Keratinocyte (primary cell): ENCODE measurements around the gene TSPEAR. TPM values are rescaled to one million over a fixed set of nuclear protein-coding genes. Genes with fewer than 3 reads are reported as not detected.

Experiments used
- DNase-seq: peaks from one replicate; pipeline ENCODE4 v3.0.0-alpha.2; 2011; ENCODE audit warnings: low read depth, missing footprints, low spot score
- FAIRE-seq: peaks from 2 replicates; lab custom pipeline; 2011; peaks lifted over from hg19 to GRCh38; lab: Jason Lieb, UNC
- H2AFZ ChIP-seq: 2 replicates; pipeline ENCODE4 v1.6.0; 2012; ENCODE audit warnings: low read length, control low read depth, inconsistent platforms; ENCODE audit not compliant: control insufficient read depth
- H3K27ac ChIP-seq: 2 replicates; pipeline ENCODE4 v1.5.1; 2011; ENCODE audit warnings: low read length; ENCODE audit not compliant: control insufficient read depth, insufficient read depth
- H3K27me3 ChIP-seq: 3 replicates; pipeline ENCODE4 v1.6.0; 2011; ENCODE audit warnings: low read length; ENCODE audit not compliant: control insufficient read depth, insufficient read depth; ENCODE audit errors: extremely low read depth
- H3K36me3 ChIP-seq, 2 experiments: 2 replicates in 1 of 2; 3 replicates in 1 of 2; pipeline ENCODE4 v1.5.1; 2011; ENCODE audit warnings: low read length in 2 of 2, mild to moderate bottlenecking in 1 of 2; ENCODE audit not compliant: control insufficient read depth in 2 of 2, insufficient read depth in 2 of 2; ENCODE audit errors: extremely low read depth in 1 of 2
- H3K4me1 ChIP-seq: 3 replicates; pipeline ENCODE4 v1.5.1; 2011; ENCODE audit warnings: low read length; ENCODE audit not compliant: control insufficient read depth, insufficient read depth; ENCODE audit errors: extremely low read depth
- H3K4me2 ChIP-seq: 3 replicates; pipeline ENCODE4 v1.6.0; 2011; ENCODE audit warnings: low read depth, low read length; ENCODE audit not compliant: control insufficient read depth, insufficient read depth; ENCODE audit errors: extremely low read depth
- H3K4me3 ChIP-seq, 3 experiments: fragments of 200-600 bp in 1 of 3; sonication (generic) in 1 of 3; 2 replicates in 2 of 3; 3 replicates in 1 of 3; pipeline ENCODE4 v1.5.1; 2011 to 2016; ENCODE audit warnings: low read length in 3 of 3, mild to moderate bottlenecking in 3 of 3, control low read depth in 2 of 3, inconsistent platforms in 1 of 3, low read depth in 1 of 3, mixed read lengths in 1 of 3, mixed run types in 1 of 3, moderate library complexity in 1 of 3; ENCODE audit not compliant: control insufficient read depth in 2 of 3, insufficient read depth in 2 of 3; ENCODE audit errors: extremely low read depth in 1 of 3
- H3K79me2 ChIP-seq: 2 replicates; pipeline ENCODE4 v1.6.0; 2012; ENCODE audit warnings: low read length; ENCODE audit not compliant: control insufficient read depth, insufficient read depth
- H3K9ac ChIP-seq: 3 replicates; pipeline ENCODE4 v1.6.0; 2011; ENCODE audit warnings: low read length; ENCODE audit not compliant: control insufficient read depth, insufficient read depth; ENCODE audit errors: extremely low read depth
- H3K9me1 ChIP-seq: 3 replicates; pipeline ENCODE4 v1.6.0; 2011; ENCODE audit warnings: low read length; ENCODE audit not compliant: control insufficient read depth, insufficient read depth; ENCODE audit errors: extremely low read depth
- H3K9me3 ChIP-seq: 2 replicates; pipeline ENCODE4 v1.5.1; 2012; ENCODE audit warnings: low read depth, low read length; ENCODE audit not compliant: control insufficient read depth
- H4K20me1 ChIP-seq: 3 replicates; pipeline ENCODE4 v1.6.0; 2011; ENCODE audit warnings: low read length; ENCODE audit not compliant: control insufficient read depth, insufficient read depth; ENCODE audit errors: extremely low read depth
- CTCF ChIP-seq, 3 experiments: IDR thresholded peaks in 1 of 3; conservative IDR thresholded peaks in 1 of 3; optimal IDR thresholded peaks in 1 of 3; 2 replicates in 2 of 3; 3 replicates in 1 of 3; pipeline versions ENCODE3 to v1.5.1; 2011; ENCODE audit warnings: low read length in 3 of 3, mild to moderate bottlenecking in 3 of 3, moderate library complexity in 2 of 3, control low read depth in 1 of 3, inconsistent platforms in 1 of 3; ENCODE audit not compliant: insufficient read depth in 2 of 3; ENCODE audit errors: extremely low read depth in 1 of 3
- EZH2 ChIP-seq: IDR thresholded peaks from one replicate; pipeline ENCODE4 v1.6.1; 2012; ENCODE audit warnings: inconsistent platforms, mild to moderate bottlenecking, low read length, moderate library complexity
- dilution Hi-C: fragments of 300-500 bp; cut with MboI; formaldehyde crosslinking; loops from one replicate; pipeline ENCODE4 v1.7.0; 2020; ENCODE audit warnings: low sequenced_read_pairs; ENCODE audit not compliant: extremely low pct_ligation_motif_present
- polyA plus RNA-seq, 5 experiments: library from polyadenylated mRNA; depleted of rRNA in 3 of 5; stranded (reverse) in 3 of 5; stranded (forward) in 1 of 5; unstranded in 1 of 5; fragments of >200 nt; gene quantifications; 1 replicate in 1 of 5; 2 replicates in 3 of 5; 3 replicates in 1 of 5; pipeline versions ENCODE4 v1.2.1 to v1.2.3, GENCODE V29; 2011 to 2012; ENCODE audit warnings: missing spikeins in 2 of 5, low read depth in 1 of 5, low replicate concordance in 1 of 5

The TSPEAR gene
- polyA plus RNA-seq, 1 donor (not counting 4 experiments of a cell fraction or from before 2014, with no cell fraction given) = 0.12 TPM

- H3K9me1 ChIP-seq = no peaks in the 10 kb centered on the region
- DNase-seq = no peak
- no peaks in the 10 kb centered on the region for H4K20me1 ChIP-seq
- FAIRE-seq = no peak
- dilution Hi-C loops = no loop called here
- no peaks in the 10 kb centered on the region for H3K79me2 ChIP-seq
- no peaks in the 10 kb centered on the region for H3K9me3 ChIP-seq
- no peaks in the 10 kb centered on the region for H3K36me3 ChIP-seq
- no peak overlapping the region for H3K27ac ChIP-seq
- no peak overlapping the region for H3K4me2 ChIP-seq
- H3K4me1 ChIP-seq = no peaks in the 10 kb centered on the region
- no peak overlapping the region for H3K4me3 ChIP-seq
- no peak overlapping the region for H3K9ac ChIP-seq
- no peak for TF ChIP-seq CTCF (optimal IDR thresholded peaks at IDR 0.05 in 1 of 3, IDR thresholded peaks at IDR 0.05 in 1 of 3, conservative IDR thresholded peaks at IDR 0.05 in 1 of 3; ENCODE audit: extremely low read depth in 1 of 3, insufficient read depth in 2 of 3, low read length in 3 of 3)
- TF ChIP-seq EZH2 = no peak
- H3K27me3 ChIP-seq = no peaks in the 10 kb centered on the region
- H2AFZ ChIP-seq = no peak overlapping the region
Measured at GRCh38 chr21:44567481-44568171, 143.7 kb downstream of the TSPEAR start.

GRCh38 chr21:44566403-44566802 is 145.0 kb downstream of the TSPEAR start:
- dilution Hi-C loops = no loop called here
- no peaks in the 10 kb centered on the region for H3K79me2 ChIP-seq
- DNase-seq (no peak), FAIRE-seq (no peak)
- no peaks in the 10 kb centered on the region for H3K27me3 ChIP-seq
- H3K9ac ChIP-seq = no peak overlapping the region
- no peaks in the 10 kb centered on the region for H3K36me3 ChIP-seq
- H3K4me3 ChIP-seq = no peak overlapping the region
- H3K27ac ChIP-seq = no peak overlapping the region
- H3K4me1 ChIP-seq = no peaks in the 10 kb centered on the region
- no peak overlapping the region for H3K4me2 ChIP-seq
- no peaks in the 10 kb centered on the region for H3K9me3 ChIP-seq
- no peaks in the 10 kb centered on the region for H3K9me1 ChIP-seq
- no peak overlapping the region for H2AFZ ChIP-seq
- TF ChIP-seq EZH2 = no peak
- no peak for TF ChIP-seq CTCF (optimal IDR thresholded peaks at IDR 0.05 in 1 of 3, IDR thresholded peaks at IDR 0.05 in 1 of 3, conservative IDR thresholded peaks at IDR 0.05 in 1 of 3; ENCODE audit: extremely low read depth in 1 of 3, insufficient read depth in 2 of 3, low read length in 3 of 3)
- no peaks in the 10 kb centered on the region for H4K20me1 ChIP-seq
